Panc1 (cell line): ENCODE data around the gene SORL1. TPM values are rescaled to one million over a fixed set of nuclear protein-coding genes. Genes with fewer than 3 reads are reported as not detected.

Experiments
- ATAC-seq: fragments of 200-7000 bp; cut with Tn5 transposase; 2 replicates; pipeline ENCODE4 v1.9.1; 2020; ENCODE audit warnings: mild to moderate bottlenecking, moderate library complexity
- BruUV-seq: library from RNA; stranded (reverse); fragments of 400-500 nt; replicated peaks from 2 replicates; lab custom pipeline; 2021; lab: Mats Ljungman, UMichigan
- CTCF ChIA-PET: fragments of 300-600 bp; sonication (Branson Sonifier 250); formaldehyde crosslinking; loops from one replicate; lab custom pipeline; 2022; ENCODE audit warnings: antibody characterized with exemption; lab: Charles Lee
- POLR2A ChIA-PET: fragments of 300-600 bp; sonication (Branson Sonifier 250); formaldehyde crosslinking; loops from one replicate; lab custom pipeline; 2022; ENCODE audit warnings: antibody characterized with exemption; lab: Charles Lee
- DNase-seq: peaks from one replicate; pipeline ENCODE4 v3.0.0-alpha.2; 2010; ENCODE audit warnings: low read depth, low spot score
- H3K27ac ChIP-seq: 2 replicates; pipeline ENCODE4 v1.5.1; 2011; ENCODE audit warnings: mild to moderate bottlenecking, low read length, inconsistent platforms
- H3K27me3 ChIP-seq: fragments of 200-500 bp; sonication (Bioruptor generic); 2 replicates; pipeline ENCODE4 v1.6.0; 2014; ENCODE audit warnings: low read length, inconsistent platforms; ENCODE audit not compliant: control insufficient read depth, insufficient read depth
- H3K36me3 ChIP-seq: fragments of 200-500 bp; sonication (Bioruptor generic); 2 replicates; pipeline ENCODE4 v1.5.1; 2014; ENCODE audit warnings: inconsistent platforms, mild to moderate bottlenecking, low read length, moderate library complexity; ENCODE audit not compliant: control insufficient read depth, insufficient read depth
- H3K4me1 ChIP-seq: 2 replicates; pipeline ENCODE4 v1.5.1; 2011; ENCODE audit warnings: inconsistent platforms, mild to moderate bottlenecking, low read length, moderate library complexity; ENCODE audit not compliant: control insufficient read depth, insufficient read depth
- H3K4me3 ChIP-seq, 2 experiments: 2 replicates each; pipeline ENCODE4 v1.5.1; 2011 to 2012; ENCODE audit warnings: low read depth in 2 of 2, low read length in 2 of 2, mild to moderate bottlenecking in 2 of 2, inconsistent platforms in 1 of 2, moderate library complexity in 1 of 2
- H3K9me3 ChIP-seq: fragments of 200-500 bp; sonication (Bioruptor generic); 2 replicates; pipeline ENCODE4 v1.5.1; 2014; ENCODE audit warnings: low read depth, mild to moderate bottlenecking, inconsistent platforms, low read length, moderate library complexity; ENCODE audit not compliant: control insufficient read depth, insufficient read depth
- POLR2AphosphoS5 ChIP-seq: IDR thresholded peaks from 2 replicates; pipeline ENCODE4 v1.6.1; 2012; ENCODE audit warnings: mild to moderate bottlenecking, low read depth, low read length, moderate library complexity
- REST ChIP-seq, 2 experiments: IDR thresholded peaks; 2 replicates each; pipeline ENCODE4 v1.6.1; 2011 to 2012; ENCODE audit warnings: low read depth in 2 of 2, control low read depth in 1 of 2, low read length in 1 of 2, mild to moderate bottlenecking in 1 of 2, moderate library complexity in 1 of 2; ENCODE audit not compliant: insufficient read depth in 1 of 2
- SIN3A ChIP-seq: IDR thresholded peaks from 2 replicates; pipeline ENCODE4 v1.6.1; 2012; ENCODE audit warnings: low read depth, mild to moderate bottlenecking, low read length, moderate library complexity, borderline replicate concordance; ENCODE audit not compliant: insufficient read depth
- TCF7L2 ChIP-seq: IDR thresholded peaks from 2 replicates; pipeline ENCODE4 v1.6.1; 2011; ENCODE audit warnings: mild to moderate bottlenecking, low read depth, low read length, inconsistent platforms
- in situ Hi-C: cut with HindIII; loops from 2 replicates; pipeline ENCODE4 v1.10.0; 2016; ENCODE audit warnings: low sequenced_read_pairs, low pct_unique_long_range_greater_than_20kb
- intact Hi-C: fragments of 100-400 bp; cut with micrococcal nuclease; formaldehyde crosslinking; loops from one replicate; pipeline ENCODE4 v1.10.0; 2022; ENCODE audit not compliant: unreplicated experiment
- total RNA-seq: library from RNA; stranded (reverse); gene quantifications from one replicate; pipeline ENCODE4 v1.2.1, GENCODE V29; 2021; ENCODE audit not compliant: unreplicated experiment
- TF ChIP-seq, protein P1 (sequence below): fragments of 450-650 bp; IDR thresholded peaks from 2 replicates; pipeline ENCODE4 v1.5.1; 2017; ENCODE audit warnings: mild to moderate bottlenecking

Gene SORL1
- total RNA-seq, 1 experiment from 2014 or later, result 36.3 TPM

GRCh38 chr11:121610706-121611105 is 158.6 kb downstream of the SORL1 start:
- ATAC-seq (no peak), DNase-seq (no peak)
- no peaks in the 10 kb centered on the region for H3K9me3 ChIP-seq
- BruUV-seq, result no TSS peak
- in situ Hi-C loops, result no loop called here
- CTCF ChIA-PET, result interaction anchor here (0.6 kb wide), 1 partner anchor 244 kb away, joined by 6 read pairs; no protein-coding TSS in a partner anchor
- intact Hi-C loops, result no loop called here
- no peaks in the 10 kb centered on the region for H3K27me3 ChIP-seq
- POLR2A ChIA-PET, result no interaction called here
- H3K36me3 ChIP-seq, result no peaks in the 10 kb centered on the region; the same call in 1 of the 2 replicates
- no peak overlapping the region for H3K27ac ChIP-seq
- TF ChIP-seq TCF7L2, result no peak
- TF ChIP-seq POLR2AphosphoS5, result no peak
- TF ChIP-seq SIN3A, result no peak
- TF ChIP-seq, protein P1, sequence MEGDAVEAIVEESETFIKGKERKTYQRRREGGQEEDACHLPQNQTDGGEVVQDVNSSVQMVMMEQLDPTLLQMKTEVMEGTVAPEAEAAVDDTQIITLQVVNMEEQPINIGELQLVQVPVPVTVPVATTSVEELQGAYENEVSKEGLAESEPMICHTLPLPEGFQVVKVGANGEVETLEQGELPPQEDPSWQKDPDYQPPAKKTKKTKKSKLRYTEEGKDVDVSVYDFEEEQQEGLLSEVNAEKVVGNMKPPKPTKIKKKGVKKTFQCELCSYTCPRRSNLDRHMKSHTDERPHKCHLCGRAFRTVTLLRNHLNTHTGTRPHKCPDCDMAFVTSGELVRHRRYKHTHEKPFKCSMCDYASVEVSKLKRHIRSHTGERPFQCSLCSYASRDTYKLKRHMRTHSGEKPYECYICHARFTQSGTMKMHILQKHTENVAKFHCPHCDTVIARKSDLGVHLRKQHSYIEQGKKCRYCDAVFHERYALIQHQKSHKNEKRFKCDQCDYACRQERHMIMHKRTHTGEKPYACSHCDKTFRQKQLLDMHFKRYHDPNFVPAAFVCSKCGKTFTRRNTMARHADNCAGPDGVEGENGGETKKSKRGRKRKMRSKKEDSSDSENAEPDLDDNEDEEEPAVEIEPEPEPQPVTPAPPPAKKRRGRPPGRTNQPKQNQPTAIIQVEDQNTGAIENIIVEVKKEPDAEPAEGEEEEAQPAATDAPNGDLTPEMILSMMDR, result no peak
- TF ChIP-seq REST (IDR thresholded peaks at IDR 0.05; ENCODE audit: insufficient read depth in 1 of 2, low read depth in 2 of 2, low read length in 1 of 2), result no peak
- no peak overlapping the region for H3K4me3 ChIP-seq
- H3K4me1 ChIP-seq, result no peaks in the 10 kb centered on the region

DNA sequence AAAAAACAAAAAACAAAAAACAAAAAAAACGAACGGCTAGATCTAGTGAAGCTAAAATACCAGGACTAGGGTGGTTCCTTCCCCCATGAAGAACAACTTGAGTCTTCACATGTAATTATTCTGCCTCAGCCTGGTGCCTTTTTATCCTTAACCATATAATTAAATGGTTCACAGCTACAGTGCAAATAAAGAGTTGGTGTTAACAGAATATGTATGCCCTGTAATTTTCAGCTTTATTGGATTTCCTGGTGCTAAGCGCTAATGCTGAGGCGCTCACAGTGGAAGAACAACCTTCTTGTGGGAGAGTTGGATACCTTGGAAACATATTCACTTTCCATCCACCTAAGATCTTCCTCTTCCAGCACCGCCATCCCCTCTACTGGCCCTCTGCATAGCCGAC is 159.1 kb downstream of the SORL1 start:
- CTCF ChIA-PET, result interaction anchor here (0.6 kb wide), 1 partner anchor 244 kb away, joined by 6 read pairs; no protein-coding TSS in a partner anchor
- Histone ChIP-seq H3K36me3 (no peaks in the 10 kb centered on the region; the same call in 1 of the 2 replicates), H3K27me3 (no peaks in the 10 kb centered on the region), H3K27ac (no peak overlapping the region), H3K9me3 (no peaks in the 10 kb centered on the region), H3K4me1 (no peaks in the 10 kb centered on the region), H3K4me3 (no peak overlapping the region)
- in situ Hi-C loops (no loop called here), intact Hi-C loops (no loop called here)
- ATAC-seq (no peak), DNase-seq (no peak)
- TF ChIP-seq, protein P1, result no peak
- no peak for TF ChIP-seq POLR2AphosphoS5
- no peak for TF ChIP-seq REST (IDR thresholded peaks at IDR 0.05; ENCODE audit: insufficient read depth in 1 of 2, low read depth in 2 of 2, low read length in 1 of 2)
- no peak for TF ChIP-seq SIN3A
- no peak for TF ChIP-seq TCF7L2
- POLR2A ChIA-PET, result no interaction called here
- BruUV-seq, result no TSS peak
